Measurements from ENCODE around the gene USP40.

The USP40 gene

DNA sequence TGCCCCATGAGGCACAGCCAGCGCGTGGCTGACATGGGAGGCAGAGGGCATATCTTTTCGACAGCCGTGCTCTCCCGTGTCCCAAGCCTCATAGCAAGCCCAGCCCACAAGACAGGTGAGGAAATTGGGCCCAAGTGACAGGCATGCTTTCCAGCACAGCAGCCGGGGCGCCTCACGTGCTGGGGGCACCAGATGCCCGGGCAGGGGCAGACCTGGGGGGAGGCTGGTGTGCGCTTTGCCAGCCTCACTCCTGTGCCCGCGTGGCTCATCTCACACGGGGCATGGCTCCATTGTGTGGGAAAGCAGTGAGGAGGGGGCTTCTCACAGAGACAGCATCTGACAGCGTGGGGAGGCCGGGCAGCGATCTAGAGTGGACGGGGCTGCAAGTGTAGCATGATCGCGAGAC lies 93.2 kb downstream of the USP40 start:
- no peak for DNase-seq

DNA sequence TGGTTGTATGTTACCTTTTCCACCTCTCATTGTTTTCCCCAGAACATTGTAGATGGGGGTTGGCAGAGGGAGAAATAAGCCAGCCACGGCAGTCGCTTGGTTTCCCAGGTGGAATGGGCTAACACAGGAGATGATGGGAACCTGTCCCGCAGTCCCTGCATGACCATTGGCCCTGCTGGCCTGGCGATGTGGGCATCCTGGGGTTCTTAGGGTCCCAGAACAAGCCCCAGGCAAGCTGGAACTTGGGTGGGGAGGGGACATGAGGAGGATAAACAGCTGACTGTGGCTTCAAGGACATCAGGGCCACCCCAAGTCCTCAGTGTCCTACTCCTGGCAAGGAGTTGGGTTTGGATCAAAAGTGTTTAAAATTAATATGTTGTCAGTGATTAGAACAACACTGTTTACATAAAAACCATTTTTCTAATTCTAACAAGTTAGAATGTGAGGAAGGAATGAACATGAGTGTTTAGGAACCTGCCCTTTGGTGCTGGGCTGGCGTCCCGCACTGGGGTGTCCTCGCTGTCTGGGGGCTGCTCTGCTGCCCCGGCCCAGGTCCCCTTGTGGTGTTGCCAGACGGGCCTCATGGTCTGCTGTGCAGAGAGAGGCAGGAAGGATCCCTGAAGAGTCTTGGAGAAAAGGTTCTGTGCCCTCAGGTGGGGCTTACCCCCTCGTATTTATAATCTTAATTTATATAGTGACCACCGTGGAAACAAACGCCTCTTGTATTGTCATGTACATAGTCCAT lies 95.1 kb downstream of the USP40 start:
- DNase-seq: no peak

- no peak for DNase-seq
These were observed 95.7 kb downstream of the USP40 start for GRCh38 chr2:233470839-233471238.

GRCh38 chr2:233470011-233470687 lies 96.4 kb downstream of the USP40 start:
- DNase-seq: no peak

DNA sequence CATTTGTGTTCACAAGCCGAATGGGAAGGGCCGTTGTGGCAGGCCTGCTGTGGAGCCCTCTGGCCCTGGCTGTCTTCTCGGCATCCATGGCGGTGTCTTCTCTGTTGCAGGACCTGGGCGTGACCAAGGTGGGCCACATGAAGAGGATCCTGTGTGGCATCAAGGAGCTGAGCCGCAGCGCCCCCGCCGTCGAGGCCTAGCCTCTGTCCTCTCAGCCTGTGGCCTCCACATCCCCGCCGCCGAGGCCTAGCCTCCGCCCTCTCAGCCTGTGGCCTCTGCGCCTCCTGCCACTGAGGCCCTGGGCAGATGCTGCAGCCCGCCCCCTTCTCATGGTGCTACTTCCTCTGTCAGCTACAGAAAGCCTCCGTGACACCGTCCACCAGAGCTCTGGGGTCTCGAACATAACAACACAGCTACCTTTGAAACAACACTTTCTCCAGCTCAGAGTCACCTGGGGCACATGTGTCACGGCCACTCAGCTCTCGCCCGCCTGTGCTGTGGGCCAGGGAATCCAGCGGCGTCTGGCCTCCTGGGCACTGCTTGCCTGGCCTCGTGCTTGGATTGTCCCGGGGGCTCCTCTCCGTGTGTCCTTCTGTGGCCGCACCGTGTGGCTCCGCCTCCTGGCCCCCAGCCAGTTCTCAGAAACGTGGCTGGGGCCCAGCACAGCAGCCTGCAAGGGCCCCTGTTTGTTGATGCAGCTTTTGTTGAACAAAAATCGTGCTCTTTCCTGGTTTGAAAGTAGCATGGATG lies 97.1 kb downstream of the USP40 start:
- DNase-seq: no peak

- DNase-seq: no peak
These were observed 97.9 kb downstream of the USP40 start for GRCh38 chr2:233468741-233469110.

DNA sequence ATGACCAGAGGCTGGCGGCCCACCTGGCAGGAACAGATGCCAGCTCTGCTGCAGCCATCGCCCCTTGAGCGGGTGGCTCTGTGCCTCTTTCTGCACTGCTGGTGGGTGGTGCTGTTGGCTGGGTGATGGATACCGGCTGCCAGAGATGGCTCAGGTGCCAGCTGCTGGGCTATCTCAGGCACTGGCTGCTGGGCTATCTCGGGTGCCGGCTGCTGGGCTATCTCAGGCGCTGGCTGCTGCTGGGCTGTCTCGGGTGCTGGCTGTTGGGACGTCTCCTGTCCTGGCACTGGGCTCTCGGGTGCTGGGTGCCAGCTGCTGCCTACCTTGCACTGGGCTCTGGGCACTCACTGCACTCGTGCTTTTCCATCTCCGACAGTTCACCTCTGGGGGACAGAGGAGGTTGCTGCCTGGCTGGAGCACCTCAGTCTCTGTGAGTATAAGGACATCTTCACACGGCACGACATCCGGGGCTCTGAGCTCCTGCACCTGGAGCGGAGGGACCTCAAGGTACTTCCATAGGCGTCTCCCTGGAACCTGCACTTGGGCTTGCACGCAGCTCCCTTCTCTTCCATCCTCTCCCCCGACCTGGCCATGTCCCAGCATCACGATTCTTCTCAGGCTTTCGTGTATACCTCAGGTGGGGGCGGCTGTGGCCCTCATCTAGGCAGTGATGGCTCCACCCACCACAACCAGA lies 98.4 kb downstream of the USP40 start:
- no peak for DNase-seq

DNA sequence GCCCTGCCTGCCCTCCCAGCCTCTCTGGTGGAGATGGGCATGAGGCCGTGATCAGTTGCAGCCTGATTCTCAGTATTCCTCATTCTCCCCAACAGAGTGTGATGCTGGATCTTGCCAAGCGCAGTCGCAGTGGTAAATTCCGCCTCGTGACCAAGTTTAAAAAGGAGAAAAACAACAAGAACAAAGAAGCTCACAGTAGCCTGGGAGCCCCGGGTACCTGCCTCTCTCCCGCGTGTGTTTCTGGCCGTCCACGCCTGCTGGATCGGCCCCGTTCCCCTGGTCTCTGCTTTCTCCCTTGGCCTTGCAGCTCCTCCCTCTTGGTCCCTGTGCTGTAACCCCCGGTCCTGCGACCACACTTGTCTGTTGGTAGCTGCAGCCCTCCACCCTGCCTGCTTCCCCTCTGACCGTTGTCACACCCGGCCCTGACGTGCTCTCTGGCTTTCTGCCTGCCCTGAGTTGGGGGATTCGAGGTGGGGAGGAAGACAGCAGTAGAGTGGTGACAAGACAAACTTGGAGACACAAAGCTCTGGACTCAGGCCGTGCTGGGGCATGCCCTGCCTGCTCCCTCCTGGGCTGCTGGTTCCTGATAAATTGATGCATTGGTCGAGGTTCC lies 99.5 kb downstream of the USP40 start:
- no peak for DNase-seq

- DNase-seq: no peak
These were observed 101.9 kb downstream of the USP40 start for GRCh38 chr2:233464531-233465240.

GRCh38 chr2:233464056-233464455 lies 102.5 kb downstream of the USP40 start:
- DNase-seq: no peak

DNA sequence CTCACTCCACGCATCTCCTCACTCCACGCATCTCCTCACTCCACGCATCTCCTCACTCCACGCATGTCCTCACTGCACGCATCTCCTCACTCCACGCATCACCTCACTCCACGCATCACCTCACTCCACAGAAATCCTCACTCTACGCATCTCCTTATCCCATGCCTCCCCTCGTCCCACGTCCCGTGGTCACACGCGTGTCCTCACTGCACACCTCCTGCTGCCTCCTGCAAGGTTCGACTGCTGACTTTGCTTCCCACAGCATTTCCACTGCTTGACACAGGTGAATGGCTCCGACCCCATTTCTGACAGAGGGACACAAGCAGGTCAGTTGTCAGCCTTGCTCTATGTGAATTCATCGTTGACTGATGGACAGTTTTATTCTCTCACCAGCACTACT lies 103.0 kb downstream of the USP40 start:
- DNase-seq: no peak

GRCh38 chr2:233462826-233463470 lies 103.6 kb downstream of the USP40 start:
- no peak for DNase-seq

- no peak for DNase-seq
These were observed 104.3 kb downstream of the USP40 start for GRCh38 chr2:233462202-233462785.

DNA sequence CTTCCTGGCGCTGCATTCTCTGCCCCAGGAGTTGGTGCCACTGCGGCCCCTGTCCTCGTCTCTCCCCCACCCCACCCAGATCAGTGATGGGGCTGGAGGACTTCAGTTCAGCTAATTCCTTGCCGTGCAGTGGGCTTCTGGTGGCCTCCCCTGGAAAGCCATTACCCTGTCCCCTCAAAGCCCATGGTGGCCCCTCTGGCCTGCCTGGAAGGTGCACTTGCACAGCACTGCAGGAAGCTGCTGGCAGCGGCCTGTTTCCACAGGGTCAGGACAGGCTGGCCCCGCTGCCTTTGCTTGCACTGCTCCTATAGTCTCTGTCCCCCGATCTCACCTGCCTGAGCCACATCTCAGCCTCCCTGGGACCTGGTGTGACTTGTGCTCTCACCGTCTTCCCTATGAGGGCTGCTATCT lies 105.1 kb downstream of the USP40 start:
- DNase-seq: no peak

GRCh38 chr2:233460726-233461441 lies 105.7 kb downstream of the USP40 start:
- no peak for DNase-seq

DNA sequence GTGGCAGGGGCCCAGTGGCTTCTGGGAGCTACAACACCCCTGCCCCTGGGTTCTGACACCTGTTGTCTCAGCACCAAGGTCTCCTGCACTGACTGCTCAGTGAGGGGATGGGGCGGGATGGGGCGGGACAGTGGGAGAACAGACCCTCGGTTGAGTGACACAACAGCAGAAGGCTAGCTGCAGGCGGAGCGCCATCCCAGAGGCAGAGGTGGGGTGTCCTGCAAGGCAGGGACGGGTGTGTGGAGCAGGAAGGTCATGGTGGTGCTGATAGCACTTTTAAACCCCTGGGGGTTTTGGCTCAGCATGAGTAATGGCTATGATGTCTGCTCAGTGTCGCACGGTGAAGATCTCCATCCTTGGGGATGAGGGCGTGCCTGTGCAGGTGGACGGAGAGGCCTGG lies 107.2 kb downstream of the USP40 start:
- DNase-seq: no peak

DNA sequence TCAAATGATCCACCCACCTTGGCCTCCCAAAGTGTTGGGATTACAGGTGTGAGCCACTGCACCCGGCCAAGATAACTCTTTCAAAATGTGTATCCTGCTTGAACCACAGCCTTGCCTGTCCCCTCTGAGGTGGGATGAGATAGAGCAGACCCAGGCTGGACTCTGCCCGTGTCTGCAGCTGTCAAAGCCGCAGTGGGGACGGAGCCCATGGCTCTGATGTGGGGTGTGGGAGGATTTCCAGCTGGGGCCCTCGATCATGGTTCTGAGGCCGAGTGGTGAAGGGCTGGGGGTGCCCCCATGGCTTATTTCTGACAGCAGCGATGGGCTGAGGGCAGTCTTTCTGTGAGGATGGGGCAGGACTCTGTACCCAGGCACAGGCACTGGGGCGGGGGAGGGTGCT lies 107.8 kb downstream of the USP40 start:
- no peak for DNase-seq

GRCh38 chr2:233458031-233458610 lies 108.5 kb downstream of the USP40 start:
- no peak for DNase-seq

- DNase-seq: no peak
These were observed 109.2 kb downstream of the USP40 start for GRCh38 chr2:233457356-233457755.

GRCh38 chr2:233456934-233457333 lies 109.6 kb downstream of the USP40 start:
- no peak for DNase-seq

Measured in suppressor macrophage treated with lipopolysaccharide for 1 hour (primary cell).